SJCRH30 (cell line): Measurements from ENCODE around the gene ELMO1. TPM values are rescaled to one million over a fixed set of nuclear protein-coding genes. Genes with fewer than 3 reads are reported as not detected.
A peak's percentile ranks its signal among the peaks of the same experiment; 100 is the strongest.

Experiments
- DNase-seq, 2 experiments: peaks; one replicate each; pipeline ENCODE4 v3.0.0-alpha.2; 2015 to 2020
- H3K27ac ChIP-seq: fragments of 250-450 bp; sonication (Bioruptor Pico); 2 replicates; pipeline ENCODE4 v1.5.1; 2020; ENCODE audit warnings: mild to moderate bottlenecking, moderate library complexity
- H3K27me3 ChIP-seq: fragments of 250-450 bp; sonication (Bioruptor Pico); 2 replicates; pipeline ENCODE4 v1.5.1; 2020; ENCODE audit warnings: mild to moderate bottlenecking, moderate library complexity
- H3K36me3 ChIP-seq: fragments of 250-450 bp; sonication (Bioruptor Pico); 2 replicates; pipeline ENCODE4 v1.5.1; 2020; ENCODE audit warnings: mild to moderate bottlenecking, moderate library complexity
- H3K4me1 ChIP-seq: fragments of 250-450 bp; sonication (Bioruptor Pico); 2 replicates; pipeline ENCODE4 v1.5.1; 2020; ENCODE audit warnings: mild to moderate bottlenecking, moderate library complexity
- H3K4me3 ChIP-seq: fragments of 250-450 bp; sonication (Bioruptor Pico); 2 replicates; pipeline ENCODE4 v1.5.1; 2020; ENCODE audit warnings: mild to moderate bottlenecking, moderate library complexity
- H3K9me3 ChIP-seq: fragments of 250-450 bp; sonication (Bioruptor Pico); replicated peaks from 2 replicates; pipeline ENCODE4 v1.5.1; 2020; ENCODE audit warnings: mild to moderate bottlenecking, moderate library complexity
- total RNA-seq: library from RNA; depleted of rRNA; stranded (reverse); fragments of >200 nt; shearing (Covaris generic); gene quantifications from 2 replicates; pipeline ENCODE4 v1.2.3, GENCODE V29; 2014

The ELMO1 gene
- total RNA-seq, 1 experiment from 2014 or later: 67.2 TPM

DNA sequence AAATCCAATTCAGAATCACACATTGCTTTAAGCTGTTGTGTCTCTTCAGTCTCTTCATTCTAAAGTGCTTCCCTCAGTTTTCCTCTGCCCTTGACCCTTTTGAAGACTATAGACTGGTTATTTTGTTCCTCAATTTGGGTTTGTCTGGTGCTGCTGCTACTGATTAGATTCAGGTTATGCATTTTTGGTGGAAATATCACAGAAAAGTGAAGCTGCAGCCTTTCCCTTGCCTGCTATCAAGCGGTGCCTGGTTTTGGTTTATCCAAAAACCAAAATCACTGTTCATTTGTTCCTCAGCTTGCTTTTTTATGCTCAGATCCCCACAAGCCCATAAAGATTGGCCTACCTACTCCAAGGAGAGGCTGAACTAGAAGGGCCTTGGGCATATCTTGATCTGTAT, 55.2 kb downstream of the ELMO1 start:
- no peaks in the 10 kb centered on the region for H3K27me3 ChIP-seq
- H3K9me3 ChIP-seq: no peaks in the 10 kb centered on the region
- no peak for DNase-seq
- H3K27ac ChIP-seq: no peak overlapping the region
- H3K36me3 ChIP-seq: no peaks in the 10 kb centered on the region
- peaks cover 23% of the 10 kb centered on the region for H3K4me1 ChIP-seq
- H3K4me3 ChIP-seq: no peak overlapping the region

DNA sequence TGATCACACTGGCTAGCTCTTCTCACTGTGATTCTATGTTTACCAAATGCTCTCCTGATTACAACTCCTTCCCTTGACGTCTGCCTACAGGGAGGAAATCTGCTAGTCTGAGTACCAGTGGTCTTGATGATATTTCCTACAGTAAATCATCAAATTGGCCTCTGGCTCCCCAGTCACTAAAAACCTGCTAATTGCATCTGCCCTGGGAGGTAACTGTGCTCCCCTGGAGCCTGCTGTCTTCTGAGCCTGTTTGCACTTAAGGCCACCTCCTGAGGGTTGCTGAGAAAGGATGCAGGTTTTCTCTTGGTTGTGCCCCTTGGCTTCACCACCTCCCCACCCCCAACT, 56.0 kb downstream of the ELMO1 start:
- no peaks in the 10 kb centered on the region for H3K27me3 ChIP-seq
- no peaks in the 10 kb centered on the region for H3K36me3 ChIP-seq
- no peaks in the 10 kb centered on the region for H3K9me3 ChIP-seq
- H3K27ac ChIP-seq: no peak overlapping the region
- peaks cover 23% of the 10 kb centered on the region for H3K4me1 ChIP-seq
- DNase-seq: no peak
- no peak overlapping the region for H3K4me3 ChIP-seq

- H3K9me3 ChIP-seq: no peaks in the 10 kb centered on the region
- peak; percentile 26 to 45 for DNase-seq
- peaks cover 23% of the 10 kb centered on the region for H3K4me1 ChIP-seq
- no peaks in the 10 kb centered on the region for H3K36me3 ChIP-seq
- H3K27ac ChIP-seq: no peak overlapping the region
- H3K4me3 ChIP-seq: no peak overlapping the region
- H3K27me3 ChIP-seq: no peaks in the 10 kb centered on the region
Observed at GRCh38 chr7:37391791-37392672, 56.6 kb downstream of the ELMO1 start.

- no peaks in the 10 kb centered on the region for H3K9me3 ChIP-seq
- H3K4me3 ChIP-seq: peak overlapping the region; percentile 39
- DNase-seq: peak; percentile 80 to 91
- peak overlapping the region; percentile 68 for H3K27ac ChIP-seq
- H3K27me3 ChIP-seq: no peaks in the 10 kb centered on the region
- peaks cover 23% of the 10 kb centered on the region for H3K4me1 ChIP-seq
- H3K36me3 ChIP-seq: no peaks in the 10 kb centered on the region
Observed at GRCh38 chr7:37390114-37390513, 58.5 kb downstream of the ELMO1 start.

- Histone ChIP-seq H3K4me1 (peaks cover 23% of the 10 kb centered on the region), H3K27me3 (no peaks in the 10 kb centered on the region), H3K27ac (0 out of 2 replicates have a peak overlapping the region, but pooled peaks have one; percentile 68), H3K4me3 (no peak overlapping the region), H3K36me3 (no peaks in the 10 kb centered on the region), H3K9me3 (no peaks in the 10 kb centered on the region)
- DNase-seq: no peak
Observed at GRCh38 chr7:37388811-37389210, 59.9 kb downstream of the ELMO1 start.

DNA sequence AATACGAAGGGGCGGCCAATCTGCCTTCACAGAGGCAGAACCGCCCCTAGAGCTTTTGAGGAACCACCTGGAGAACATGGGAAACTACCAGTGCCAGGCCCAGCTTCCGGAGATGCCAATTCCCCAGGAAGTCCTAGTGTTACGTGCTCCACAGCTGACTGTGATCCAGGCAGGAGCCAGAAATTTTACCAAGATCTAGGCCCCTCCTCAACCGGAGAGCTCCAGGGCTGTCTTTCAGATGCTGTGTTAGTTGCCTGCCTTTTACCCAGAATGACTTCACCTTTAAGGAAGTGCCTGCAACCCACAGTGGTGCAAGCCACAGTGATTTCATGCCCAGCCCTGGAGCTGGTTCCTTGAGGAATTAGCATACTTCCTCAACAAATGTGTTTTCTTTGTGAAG, 62.9 kb downstream of the ELMO1 start:
- H3K27me3 ChIP-seq: no peaks in the 10 kb centered on the region
- no peak overlapping the region for H3K4me3 ChIP-seq
- H3K27ac ChIP-seq: no peak overlapping the region
- DNase-seq: no peak
- no peaks in the 10 kb centered on the region for H3K9me3 ChIP-seq
- H3K36me3 ChIP-seq: no peaks in the 10 kb centered on the region
- H3K4me1 ChIP-seq: peaks cover 24% of the 10 kb centered on the region

GRCh38 chr7:37382546-37383088, 66.0 kb downstream of the ELMO1 start:
- no peak for DNase-seq
- Histone ChIP-seq H3K4me1 (peaks cover 11% of the 10 kb centered on the region), H3K4me3 (no peak overlapping the region), H3K36me3 (no peaks in the 10 kb centered on the region), H3K9me3 (no peaks in the 10 kb centered on the region), H3K27me3 (no peaks in the 10 kb centered on the region), H3K27ac (no peak overlapping the region)

DNA sequence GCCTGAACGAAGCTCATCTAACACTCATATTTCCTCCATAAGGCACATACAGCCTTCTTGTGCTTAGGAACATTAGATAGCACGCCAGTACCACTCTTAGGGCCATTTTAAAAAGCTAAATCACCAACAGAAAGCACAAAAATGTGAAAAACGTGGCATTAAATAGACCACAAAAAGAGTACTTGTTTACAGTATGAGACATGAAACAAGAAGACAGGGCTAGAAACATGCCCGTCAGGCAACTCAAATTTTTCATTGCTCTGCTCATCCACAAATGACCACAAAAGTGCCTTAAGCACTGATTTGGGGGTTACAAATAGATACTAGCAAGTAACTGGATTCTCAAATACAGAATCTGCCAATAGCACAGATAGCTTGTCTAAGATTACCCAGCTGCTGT, 67.8 kb downstream of the ELMO1 start:
- H3K4me1 ChIP-seq: peaks cover 11% of the 10 kb centered on the region
- H3K36me3 ChIP-seq: peaks cover 4% of the 10 kb centered on the region
- H3K27ac ChIP-seq: no peak overlapping the region
- DNase-seq: peak in 1 of 2 experiments; percentile 15
- H3K9me3 ChIP-seq: peaks cover 6% of the 10 kb centered on the region; the same call in 1 of the 2 replicates
- H3K27me3 ChIP-seq: no peaks in the 10 kb centered on the region
- H3K4me3 ChIP-seq: no peak overlapping the region

DNA sequence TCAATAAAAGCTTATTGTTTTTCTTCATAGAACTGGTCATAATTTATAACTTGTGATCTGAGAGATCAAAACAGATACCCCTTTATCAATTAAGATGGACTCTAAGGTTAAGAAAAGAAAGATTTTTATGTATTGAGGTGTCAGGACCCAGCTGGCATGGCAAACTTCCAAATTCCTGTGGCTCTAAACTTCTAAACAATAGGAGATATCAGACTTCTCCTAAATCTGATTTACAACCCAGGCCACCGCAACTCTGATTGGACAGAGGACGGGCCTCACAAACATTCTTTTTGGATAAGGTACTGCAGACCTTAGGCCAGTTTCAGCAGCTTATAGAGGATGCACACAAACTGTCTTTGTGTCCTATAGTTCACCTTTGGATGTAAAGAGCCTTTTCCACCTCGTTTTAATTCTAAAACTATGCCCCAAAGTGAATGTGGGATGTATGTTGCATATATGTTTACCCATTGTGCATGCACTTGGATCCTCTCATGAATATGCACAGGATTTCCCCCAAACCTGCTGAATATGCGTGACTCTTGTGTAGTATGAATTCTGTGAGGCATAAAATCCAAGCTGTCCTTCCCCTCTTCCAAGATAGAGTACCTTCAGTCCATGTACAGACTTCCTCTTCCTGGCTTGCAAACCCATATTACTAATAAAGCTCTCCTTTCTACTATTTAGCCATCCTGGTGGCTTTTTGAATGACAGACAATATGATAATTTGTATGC, 69.0 kb downstream of the ELMO1 start:
- peak in 1 of 2 experiments; percentile 19 for DNase-seq

DNA sequence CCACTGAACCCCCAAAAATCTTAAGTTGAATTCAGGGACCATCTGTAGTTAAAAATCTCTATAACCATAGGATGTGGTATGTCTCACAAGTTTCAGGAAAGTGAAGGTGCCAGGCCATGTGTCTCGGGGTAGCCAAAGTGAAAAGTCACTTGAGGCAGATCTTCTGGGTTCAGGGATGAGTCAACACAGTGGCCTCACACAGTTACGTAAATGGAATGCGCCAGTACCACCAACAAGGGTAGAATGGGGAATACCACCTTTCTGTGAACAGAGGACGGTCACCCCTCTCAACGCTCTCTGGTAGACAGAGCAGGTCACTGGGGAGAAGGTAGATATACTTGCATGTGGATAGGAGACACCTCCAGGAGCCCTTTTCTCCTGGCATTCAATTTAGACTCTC, 71.4 kb downstream of the ELMO1 start:
- Histone ChIP-seq H3K27ac (no peak overlapping the region), H3K9me3 (peaks cover 6% of the 10 kb centered on the region; the same call in 1 of the 2 replicates), H3K36me3 (peaks cover 4% of the 10 kb centered on the region), H3K4me1 (peaks cover 11% of the 10 kb centered on the region), H3K4me3 (no peak overlapping the region), H3K27me3 (no peaks in the 10 kb centered on the region)
- no peak for DNase-seq

More for the DNA sequence above, 69.0 kb downstream of the ELMO1 start:
- H3K27me3 ChIP-seq: no peaks in the 10 kb centered on the region
- peaks cover 6% of the 10 kb centered on the region; the same call in 1 of the 2 replicates for H3K9me3 ChIP-seq
- H3K27ac ChIP-seq: no peak overlapping the region
- peaks cover 11% of the 10 kb centered on the region for H3K4me1 ChIP-seq
- no peak overlapping the region for H3K4me3 ChIP-seq
- peaks cover 4% of the 10 kb centered on the region for H3K36me3 ChIP-seq

DNA sequence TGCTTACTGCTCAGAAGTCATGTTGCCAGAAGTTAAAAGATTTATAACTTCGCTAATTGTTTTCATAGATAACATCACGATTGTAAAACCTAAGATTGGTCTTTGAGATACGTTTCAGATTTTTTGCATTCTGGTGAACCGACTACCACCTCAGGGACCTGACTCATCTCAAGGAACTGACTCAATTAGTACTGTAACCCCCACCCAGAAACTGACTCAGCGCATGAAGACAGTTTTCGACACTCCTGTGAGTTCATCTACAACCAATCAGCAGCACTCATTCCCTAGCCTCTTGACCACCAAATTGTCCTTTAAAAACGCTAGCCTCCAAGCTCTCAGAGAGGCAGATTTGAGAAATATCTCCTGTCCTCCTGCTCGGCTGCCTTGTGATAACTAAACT, 72.3 kb downstream of the ELMO1 start:
- no peak overlapping the region for H3K4me3 ChIP-seq
- peaks cover 4% of the 10 kb centered on the region for H3K36me3 ChIP-seq
- no peaks in the 10 kb centered on the region for H3K27me3 ChIP-seq
- peaks cover 6% of the 10 kb centered on the region; the same call in 1 of the 2 replicates for H3K9me3 ChIP-seq
- H3K4me1 ChIP-seq: peaks cover 11% of the 10 kb centered on the region
- H3K27ac ChIP-seq: no peak overlapping the region
- no peak for DNase-seq

DNA sequence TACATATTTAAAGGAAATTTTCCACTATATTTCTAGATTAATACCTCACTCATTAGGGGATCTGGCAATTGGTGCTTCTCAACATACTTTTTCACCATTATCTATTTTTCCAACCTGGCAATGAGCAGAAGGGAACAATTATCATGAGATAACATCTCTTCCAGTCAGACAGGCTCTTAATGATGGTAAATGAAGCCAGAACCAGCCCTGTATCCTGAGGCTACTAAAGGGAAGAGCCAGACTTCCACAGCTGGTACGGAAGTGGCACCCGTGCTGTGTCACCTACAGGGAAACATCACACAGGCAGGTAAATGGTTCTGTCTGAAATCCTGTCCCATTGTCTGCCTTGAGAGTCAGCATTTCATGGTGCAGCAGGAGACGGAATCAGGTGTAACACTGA, 75.9 kb downstream of the ELMO1 start:
- Histone ChIP-seq H3K4me1 (no peaks in the 10 kb centered on the region), H3K27me3 (no peaks in the 10 kb centered on the region), H3K4me3 (no peak overlapping the region), H3K27ac (no peak overlapping the region), H3K36me3 (peaks cover 4% of the 10 kb centered on the region), H3K9me3 (peaks cover 6% of the 10 kb centered on the region; the same call in 1 of the 2 replicates)
- no peak for DNase-seq

- DNase-seq: no peak
- H3K4me3 ChIP-seq: no peak overlapping the region
- H3K9me3 ChIP-seq: peaks cover 3% of the 10 kb centered on the region; the same call in 1 of the 2 replicates
- no peaks in the 10 kb centered on the region for H3K4me1 ChIP-seq
- no peak overlapping the region for H3K27ac ChIP-seq
- no peaks in the 10 kb centered on the region for H3K27me3 ChIP-seq
- H3K36me3 ChIP-seq: peaks cover under 1% of the 10 kb centered on the region
Observed at GRCh38 chr7:37371755-37372154, 76.9 kb downstream of the ELMO1 start.

- Histone ChIP-seq H3K27ac (no peak overlapping the region), H3K9me3 (no peaks in the 10 kb centered on the region), H3K4me1 (no peaks in the 10 kb centered on the region), H3K27me3 (no peaks in the 10 kb centered on the region), H3K36me3 (no peaks in the 10 kb centered on the region), H3K4me3 (no peak overlapping the region)
- no peak for DNase-seq
Observed at GRCh38 chr7:37369906-37370305, 78.8 kb downstream of the ELMO1 start.

- DNase-seq: no peak
- H3K27me3 ChIP-seq: no peaks in the 10 kb centered on the region
- no peak overlapping the region for H3K4me3 ChIP-seq
- H3K27ac ChIP-seq: no peak overlapping the region
- H3K9me3 ChIP-seq: no peaks in the 10 kb centered on the region
- H3K36me3 ChIP-seq: no peaks in the 10 kb centered on the region
- H3K4me1 ChIP-seq: no peaks in the 10 kb centered on the region
Observed at GRCh38 chr7:37368540-37368939, 80.1 kb downstream of the ELMO1 start.
